SU-DHL-6 (cell line): Measurements from ENCODE around the gene MRPL2.

ENCODE experiments used
- H2AFZ ChIP-seq: fragments of 200-600 bp; sonication (generic); 2 replicates; pipeline ENCODE4 v1.6.1; 2014; ENCODE audit warnings: low read depth, mild to moderate bottlenecking, moderate library complexity, mixed read lengths, antibody characterized with exemption, low read length; ENCODE audit not compliant: severe bottlenecking
- H3F3A ChIP-seq: fragments of 200-600 bp; shearing (Covaris generic); 2 replicates; pipeline ENCODE4 v1.6.0; 2016; ENCODE audit warnings: antibody characterized with exemption, mild to moderate bottlenecking; ENCODE audit not compliant: insufficient read depth
- H3K27ac ChIP-seq: fragments of 200-600 bp; sonication (generic); 2 replicates; pipeline ENCODE4 v1.5.1; 2016; ENCODE audit warnings: low read depth, mild to moderate bottlenecking, low read length, moderate library complexity, mixed read lengths
- H3K27me3 ChIP-seq: fragments of 200-600 bp; sonication (generic), shearing (Covaris generic); 2 replicates; pipeline ENCODE4 v1.6.0; 2014; ENCODE audit warnings: mild to moderate bottlenecking, low read length
- H3K36me3 ChIP-seq: fragments of 200-600 bp; sonication (generic); 2 replicates; pipeline ENCODE4 v1.6.1; 2014; ENCODE audit warnings: mild to moderate bottlenecking, low read length, mixed read lengths
- H3K4me2 ChIP-seq: fragments of 300-600, 200-600 bp; shearing (Covaris generic), sonication (generic); 2 replicates; pipeline ENCODE4 v1.6.0; 2014; ENCODE audit warnings: low read length, low read depth, mild to moderate bottlenecking; ENCODE audit not compliant: poor library complexity, severe bottlenecking
- H3K4me3 ChIP-seq: fragments of 200-600 bp; sonication (generic); 2 replicates; pipeline ENCODE4 v1.5.1; 2014; ENCODE audit warnings: antibody characterized with exemption, low read length, mild to moderate bottlenecking, mixed read lengths; ENCODE audit not compliant: insufficient read depth, poor library complexity, severe bottlenecking
- H3K79me2 ChIP-seq: fragments of 200-600 bp; sonication (generic); 2 replicates; pipeline ENCODE4 v1.6.1; 2014; ENCODE audit warnings: mild to moderate bottlenecking, low read length, moderate library complexity; ENCODE audit not compliant: insufficient read depth
- H3K9ac ChIP-seq: fragments of 200-600 bp; sonication (generic); 2 replicates; pipeline ENCODE4 v1.7.0; 2014; ENCODE audit warnings: mild to moderate bottlenecking, low read length
- H3K9me2 ChIP-seq: fragments of 200-600 bp; sonication (generic); replicated peaks from 2 replicates; pipeline ENCODE4 v1.6.1; 2014; ENCODE audit warnings: low read length; ENCODE audit not compliant: insufficient read depth
- H3K9me3 ChIP-seq: fragments of 200-600 bp; sonication (generic); 2 replicates; pipeline ENCODE4 v1.6.1; 2014; ENCODE audit warnings: low read length, mixed read lengths; ENCODE audit not compliant: insufficient read depth
- H4K20me1 ChIP-seq: fragments of 200-600 bp; sonication (generic); 2 replicates; pipeline ENCODE4 v1.6.1; 2014; ENCODE audit warnings: low read depth, mild to moderate bottlenecking, antibody characterized with exemption, low read length, moderate library complexity, mixed read lengths
- EZH2phosphoT487 ChIP-seq: fragments of 200-600 bp; sonication (generic), shearing (Covaris generic); conservative IDR thresholded peaks from 2 replicates; pipeline ENCODE4 v1.6.1; 2018; ENCODE audit warnings: mild to moderate bottlenecking, antibody characterized with exemption, low read length, moderate library complexity, mixed read lengths
- TF ChIP-seq, protein P1 (sequence below): fragments of 200-600 bp; sonication (generic); IDR thresholded peaks from one replicate; pipeline ENCODE4 v1.5.1; 2017; ENCODE audit warnings: antibody characterized with exemption, mild to moderate bottlenecking, low read length, moderate library complexity; ENCODE audit not compliant: insufficient read depth, poor library complexity, severe bottlenecking

MRPL2 gene

GRCh38 chr6:43078691-43079090, 19.5 kb upstream of the MRPL2 start:
- Histone ChIP-seq H3K9me3 (no peaks in the 10 kb centered on the region), H3F3A (no peaks in the 10 kb centered on the region), H3K27ac (no peak overlapping the region), H3K4me3 (no peak overlapping the region), H3K36me3 (no peaks in the 10 kb centered on the region), H3K79me2 (no peaks in the 10 kb centered on the region), H4K20me1 (no peaks in the 10 kb centered on the region), H3K9ac (no peak overlapping the region), H3K4me2 (no peak overlapping the region), H2AFZ (no peak overlapping the region), H3K27me3 (no peaks in the 10 kb centered on the region), H3K9me2 (no peaks in the 10 kb centered on the region)
- TF ChIP-seq, protein P1, sequence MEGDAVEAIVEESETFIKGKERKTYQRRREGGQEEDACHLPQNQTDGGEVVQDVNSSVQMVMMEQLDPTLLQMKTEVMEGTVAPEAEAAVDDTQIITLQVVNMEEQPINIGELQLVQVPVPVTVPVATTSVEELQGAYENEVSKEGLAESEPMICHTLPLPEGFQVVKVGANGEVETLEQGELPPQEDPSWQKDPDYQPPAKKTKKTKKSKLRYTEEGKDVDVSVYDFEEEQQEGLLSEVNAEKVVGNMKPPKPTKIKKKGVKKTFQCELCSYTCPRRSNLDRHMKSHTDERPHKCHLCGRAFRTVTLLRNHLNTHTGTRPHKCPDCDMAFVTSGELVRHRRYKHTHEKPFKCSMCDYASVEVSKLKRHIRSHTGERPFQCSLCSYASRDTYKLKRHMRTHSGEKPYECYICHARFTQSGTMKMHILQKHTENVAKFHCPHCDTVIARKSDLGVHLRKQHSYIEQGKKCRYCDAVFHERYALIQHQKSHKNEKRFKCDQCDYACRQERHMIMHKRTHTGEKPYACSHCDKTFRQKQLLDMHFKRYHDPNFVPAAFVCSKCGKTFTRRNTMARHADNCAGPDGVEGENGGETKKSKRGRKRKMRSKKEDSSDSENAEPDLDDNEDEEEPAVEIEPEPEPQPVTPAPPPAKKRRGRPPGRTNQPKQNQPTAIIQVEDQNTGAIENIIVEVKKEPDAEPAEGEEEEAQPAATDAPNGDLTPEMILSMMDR: no peak
- no peak for TF ChIP-seq EZH2phosphoT487

- Histone ChIP-seq H3K79me2 (no peaks in the 10 kb centered on the region), H3K4me3 (no peak overlapping the region), H3K9me2 (no peaks in the 10 kb centered on the region), H2AFZ (no peak overlapping the region), H3F3A (no peaks in the 10 kb centered on the region), H3K9ac (no peak overlapping the region), H4K20me1 (no peaks in the 10 kb centered on the region), H3K9me3 (no peaks in the 10 kb centered on the region), H3K27me3 (no peaks in the 10 kb centered on the region), H3K27ac (no peak overlapping the region), H3K4me2 (no peak overlapping the region), H3K36me3 (no peaks in the 10 kb centered on the region)
- TF ChIP-seq EZH2phosphoT487: no peak
- TF ChIP-seq, protein P1: no peak
These were observed 18.8 kb upstream of the MRPL2 start for GRCh38 chr6:43077981-43078511.

- no peak for TF ChIP-seq EZH2phosphoT487
- TF ChIP-seq, protein P1: no peak
- Histone ChIP-seq H3K27me3 (no peaks in the 10 kb centered on the region), H3F3A (no peaks in the 10 kb centered on the region), H4K20me1 (no peaks in the 10 kb centered on the region), H3K9me3 (no peaks in the 10 kb centered on the region), H3K79me2 (no peaks in the 10 kb centered on the region), H3K9ac (no peak overlapping the region), H3K4me2 (no peak overlapping the region), H3K36me3 (no peaks in the 10 kb centered on the region), H3K4me3 (no peak overlapping the region), H3K27ac (no peak overlapping the region), H3K9me2 (no peaks in the 10 kb centered on the region), H2AFZ (no peak overlapping the region)
These were observed 18.1 kb upstream of the MRPL2 start for GRCh38 chr6:43077333-43077809.
